T-cell (primary cell): ENCODE results near the gene YY2. TPM values are rescaled to one million over a fixed set of nuclear protein-coding genes. Genes with fewer than 3 reads are reported as not detected.
"Not testable (repeated sequence)": the region's sequence is repeated elsewhere in the genome, so short reads cannot be mapped to it uniquely, and the experiment has no call there.

Experiments used
- ATAC-seq, 4 experiments: fragments of 200-7000 bp in 3 of 4; fragments of 150-1000 bp in 1 of 4; cut with Tn5 transposase; replicated peaks in 1 of 4; 1 replicate in 3 of 4; 2 replicates in 1 of 4; pipeline ENCODE4 v1.10.0; 2021; ENCODE audit warnings: moderate library complexity in 3 of 4, mild to moderate bottlenecking in 2 of 4, moderate number of reproducible peaks in 1 of 4
- CTCF ChIA-PET, 2 donors: fragments of 300-600 bp; sonication (Branson Sonifier 250); formaldehyde crosslinking; loops; one replicate each; lab custom pipeline; 2022; ENCODE audit warnings: antibody characterized with exemption in 2 of 2; lab: Charles Lee
- POLR2A ChIA-PET, 2 donors: fragments of 300-600 bp; sonication (Branson Sonifier 250); formaldehyde crosslinking; loops; one replicate each; lab custom pipeline; 2022; ENCODE audit warnings: antibody characterized with exemption in 2 of 2; lab: Charles Lee
- DNase-seq, 35 experiments: peaks; one replicate each; pipeline versions ENCODE4 v3.0.0 to v3.0.0-alpha.2; 2013 to 2023
- H3K27ac ChIP-seq: one replicate; pipeline ENCODE4 v1.5.1; 2013; ENCODE audit warnings: low read length
- H3K27me3 ChIP-seq, 2 experiments: replicated peaks in 1 of 2; 1 replicate in 1 of 2; 2 replicates in 1 of 2; pipeline versions ENCODE4 v1.6.1 to v1.7.0; 2013; ENCODE audit warnings: low read length in 1 of 2, mixed read lengths in 1 of 2; ENCODE audit not compliant: control insufficient read depth in 2 of 2, insufficient read depth in 2 of 2; ENCODE audit errors: extremely low read depth in 1 of 2
- H3K36me3 ChIP-seq, 2 donors: 1 replicate in 1 of 2; 2 replicates in 1 of 2; pipeline versions ENCODE4 v1.6.1 to v1.7.0; 2013; ENCODE audit warnings: low read length in 1 of 2; ENCODE audit not compliant: control insufficient read depth in 2 of 2, insufficient read depth in 1 of 2; ENCODE audit errors: extremely low read depth in 1 of 2
- H3K4me1 ChIP-seq, 2 experiments: 1 replicate in 1 of 2; 2 replicates in 1 of 2; pipeline versions ENCODE4 v1.6.1 to v1.7.0; 2013; ENCODE audit warnings: low read length in 2 of 2, mixed read lengths in 1 of 2; ENCODE audit not compliant: insufficient read depth in 2 of 2, control insufficient read depth in 1 of 2; ENCODE audit errors: extremely low read depth in 1 of 2
- H3K4me3 ChIP-seq, 2 donors: 1 replicate in 1 of 2; 2 replicates in 1 of 2; pipeline versions ENCODE4 v1.5.1 to v1.7.0; 2013; ENCODE audit warnings: mild to moderate bottlenecking in 2 of 2, low read length in 1 of 2, moderate library complexity in 1 of 2; ENCODE audit not compliant: control insufficient read depth in 1 of 2; ENCODE audit errors: extremely low read depth in 1 of 2
- H3K9me3 ChIP-seq: 2 replicates; pipeline ENCODE4 v1.7.0; 2013
- H3K27ac Mint-ChIP-seq, 2 donors: one replicate each; pipeline ENCODE4 v1.8.0; 2020 to 2021; ENCODE audit warnings: mild to moderate bottlenecking in 2 of 2, mixed read lengths in 2 of 2
- H3K27me3 Mint-ChIP-seq, 2 donors: one replicate each; pipeline ENCODE4 v1.8.0; 2021 to 2022; ENCODE audit warnings: mixed read lengths in 2 of 2
- H3K36me3 Mint-ChIP-seq: one replicate; pipeline ENCODE4 v1.8.0; 2021; ENCODE audit warnings: mixed read lengths
- H3K4me1 Mint-ChIP-seq, 3 donors: one replicate each; pipeline ENCODE4 v1.8.0; 2020 to 2022; ENCODE audit warnings: mixed read lengths in 3 of 3, mild to moderate bottlenecking in 1 of 3
- H3K4me3 Mint-ChIP-seq, 3 donors: one replicate each; pipeline ENCODE4 v1.8.0; 2020 to 2022; ENCODE audit warnings: mild to moderate bottlenecking in 3 of 3, mixed read lengths in 3 of 3, moderate library complexity in 3 of 3
- H3K9me3 Mint-ChIP-seq, 3 donors: one replicate each; pipeline ENCODE4 v1.8.0; 2020 to 2022; ENCODE audit warnings: mixed read lengths in 3 of 3
- WGBS: methylation state at CpG from one replicate; pipeline ENCODE4 v1.1.5; 2013; ENCODE audit warnings: missing lambda C conversion rate; ENCODE audit not compliant: insufficient coverage; 5-methylcytosine and 5-hydroxymethylcytosine counted together
- total RNA-seq, 35 experiments: library from RNA in 6 of 35; stranded (reverse) in 6 of 35; fragments of 120-200 nt in 1 of 35; gene quantifications; one replicate each; pipeline versions ENCODE4 v1.2.1 to v1.2.4 and lab custom pipeline; 2013 to 2026

The YY2 gene
- total RNA-seq, 5 donors from 2014 or later (not counting 1 experiment from before 2014, with no cell fraction given) = 0.61 to 2.4 (median 1.3) TPM

GRCh38 chrX:21863241-21863640 is 7.5 kb downstream of the YY2 start:
- H3K36me3 ChIP-seq = no peaks in the 10 kb centered on the region
- ChIA-PET POLR2A (interaction anchor here in 1 of 2 donors (0.6 kb wide), 1 partner anchor 20 kb away, joined by 3 read pairs; no protein-coding TSS in a partner anchor), CTCF (no interaction called here)
- no CpG with 5 or more reads among the region's 1 CpG for WGBS
- peaks cover 12% of the 10 kb centered on the region for H3K36me3 Mint-ChIP-seq
- no peak overlapping the region for H3K27ac ChIP-seq
- no peaks in the 10 kb centered on the region for H3K4me1 ChIP-seq
- H3K27ac Mint-ChIP-seq = no peak overlapping the region
- no peaks in the 10 kb centered on the region for H3K27me3 ChIP-seq
- peaks cover 0 to 8% (median 3%) of the 10 kb centered on the region in 3 donors for H3K4me1 Mint-ChIP-seq
- no peak overlapping the region for H3K4me3 Mint-ChIP-seq
- H3K27me3 Mint-ChIP-seq = no peaks in the 10 kb centered on the region
- no peaks in the 10 kb centered on the region for H3K9me3 Mint-ChIP-seq
- ATAC-seq (no peak), DNase-seq (no peak)
- no peaks in the 10 kb centered on the region for H3K9me3 ChIP-seq
- H3K4me3 ChIP-seq = no peak overlapping the region

- no peak overlapping the region for H3K27ac ChIP-seq
- Mint-ChIP-seq H3K36me3 (peaks cover 10% of the 10 kb centered on the region), H3K4me1 (peaks cover 0 to 3% (median 2%) of the 10 kb centered on the region in 3 donors), H3K27ac (no peak overlapping the region), H3K27me3 (no peaks in the 10 kb centered on the region), H3K4me3 (no peak overlapping the region), H3K9me3 (no peaks in the 10 kb centered on the region)
- H3K9me3 ChIP-seq = no peaks in the 10 kb centered on the region
- H3K36me3 ChIP-seq = no peaks in the 10 kb centered on the region
- H3K4me1 ChIP-seq = no peaks in the 10 kb centered on the region
- no peak overlapping the region for H3K4me3 ChIP-seq
- no peak for ATAC-seq
- ChIA-PET POLR2A (no interaction called here), CTCF (no interaction called here)
- no peak for DNase-seq
- H3K27me3 ChIP-seq = no peaks in the 10 kb centered on the region
Observed at GRCh38 chrX:21865436-21865835, 9.6 kb downstream of the YY2 start.

GRCh38 chrX:21870494-21870893 is 14.7 kb downstream of the YY2 start:
- peaks cover 7% of the 10 kb centered on the region for H3K36me3 Mint-ChIP-seq
- no peak overlapping the region for H3K4me3 Mint-ChIP-seq
- no peak overlapping the region for H3K27ac Mint-ChIP-seq
- H3K9me3 ChIP-seq = no peaks in the 10 kb centered on the region
- no peaks in the 10 kb centered on the region for H3K36me3 ChIP-seq
- H3K27me3 ChIP-seq = no peaks in the 10 kb centered on the region
- POLR2A ChIA-PET = no interaction called here
- H3K4me1 ChIP-seq = no peaks in the 10 kb centered on the region
- H3K9me3 Mint-ChIP-seq = no peaks in the 10 kb centered on the region
- DNase-seq (no peak), ATAC-seq (no peak)
- no peaks in the 10 kb centered on the region for H3K27me3 Mint-ChIP-seq
- no CpG with 5 or more reads among the region's 1 CpG for WGBS
- peaks cover 0 to 2% (median 0%) of the 10 kb centered on the region in 3 donors for H3K4me1 Mint-ChIP-seq
- CTCF ChIA-PET = no interaction called here
- no peak overlapping the region for H3K27ac ChIP-seq
- no peak overlapping the region for H3K4me3 ChIP-seq

- Mint-ChIP-seq H3K4me1 (no peaks in the 10 kb centered on the region), H3K9me3 (no peaks in the 10 kb centered on the region), H3K4me3 (no peak overlapping the region), H3K36me3 (peaks cover 6% of the 10 kb centered on the region), H3K27ac (no peak overlapping the region), H3K27me3 (no peaks in the 10 kb centered on the region)
- Histone ChIP-seq H3K4me1 (no peaks in the 10 kb centered on the region), H3K27ac (no peak overlapping the region), H3K36me3 (no peaks in the 10 kb centered on the region), H3K9me3 (no peaks in the 10 kb centered on the region), H3K4me3 (no peak overlapping the region), H3K27me3 (no peaks in the 10 kb centered on the region)
- ATAC-seq (no peak), DNase-seq (no peak)
- POLR2A ChIA-PET = no interaction called here
- CTCF ChIA-PET = no interaction called here
- WGBS = no CpG with 5 or more reads among the region's 4 CpGs
Observed at GRCh38 chrX:21873063-21873775, 17.4 kb downstream of the YY2 start.

GRCh38 chrX:21874182-21874581 is 18.4 kb downstream of the YY2 start:
- H3K36me3 Mint-ChIP-seq, H3K27ac ChIP-seq, H3K27me3 Mint-ChIP-seq, H3K27me3 ChIP-seq, H3K4me1 Mint-ChIP-seq, ATAC-seq, DNase-seq, H3K9me3 ChIP-seq, POLR2A ChIA-PET, H3K27ac Mint-ChIP-seq, H3K4me3 ChIP-seq, H3K9me3 Mint-ChIP-seq, H3K36me3 ChIP-seq, H3K4me1 ChIP-seq, CTCF ChIA-PET, H3K4me3 Mint-ChIP-seq: not testable (repeated sequence)
- WGBS = no CpG with 5 or more reads among the region's 3 CpGs

- H3K4me1 ChIP-seq = no peaks in the 10 kb centered on the region
- ChIA-PET CTCF (no interaction called here), POLR2A (no interaction called here)
- no peak overlapping the region for H3K4me3 Mint-ChIP-seq
- no peak for DNase-seq
- H3K36me3 Mint-ChIP-seq = peaks cover 13% of the 10 kb centered on the region
- no peak overlapping the region for H3K4me3 ChIP-seq
- no peaks in the 10 kb centered on the region for H3K36me3 ChIP-seq
- H3K27ac Mint-ChIP-seq = no peak overlapping the region
- no peaks in the 10 kb centered on the region for H3K9me3 Mint-ChIP-seq
- H3K27ac ChIP-seq = no peak overlapping the region
- WGBS = no CpG with 5 or more reads among the region's 1 CpG
- ATAC-seq = no peak
- H3K27me3 ChIP-seq = no peaks in the 10 kb centered on the region
- H3K4me1 Mint-ChIP-seq = no peaks in the 10 kb centered on the region
- H3K27me3 Mint-ChIP-seq = no peaks in the 10 kb centered on the region
- no peaks in the 10 kb centered on the region for H3K9me3 ChIP-seq
Observed at GRCh38 chrX:21875013-21875412, 19.2 kb downstream of the YY2 start.
